Small intestine (tissue), 7 donors: ENCODE data around the gene NPIPB8. TPM values are rescaled to one million over a fixed set of nuclear protein-coding genes. Genes with fewer than 3 reads are reported as not detected.
"Not testable (repeated sequence)": the region's sequence is repeated elsewhere in the genome, so short reads cannot be mapped to it uniquely, and the experiment has no call there.

Experiments used
- DNase-seq, 2 donors: peaks; one replicate each; pipeline versions ENCODE4 v3.0.0 to v3.0.0-alpha.2; 2013
- FAIRE-seq: peaks from 2 replicates; lab custom pipeline; 2012; peaks lifted over from hg19 to GRCh38; lab: Jason Lieb, UNC
- H3K27ac ChIP-seq, 3 donors: one replicate each; pipeline ENCODE4 v1.5.1; 2013; ENCODE audit warnings: low read length in 2 of 3, mild to moderate bottlenecking in 2 of 3, control low read depth in 1 of 3, inconsistent platforms in 1 of 3, low read depth in 1 of 3, moderate library complexity in 1 of 3
- H3K27me3 ChIP-seq, 3 donors: one replicate each; pipeline ENCODE4 v1.6.1; 2013; ENCODE audit warnings: low read length in 3 of 3, inconsistent platforms in 1 of 3; ENCODE audit not compliant: control insufficient read depth in 3 of 3, insufficient read depth in 3 of 3
- H3K36me3 ChIP-seq, 3 donors: one replicate each; pipeline ENCODE4 v1.6.1; 2013; ENCODE audit warnings: low read length in 3 of 3, inconsistent platforms in 1 of 3, low read depth in 1 of 3, mild to moderate bottlenecking in 1 of 3, moderate library complexity in 1 of 3; ENCODE audit not compliant: control insufficient read depth in 3 of 3, insufficient read depth in 2 of 3
- H3K4me1 ChIP-seq, 3 donors: one replicate each; pipeline ENCODE4 v1.6.1; 2013; ENCODE audit warnings: low read length in 2 of 3, inconsistent platforms in 1 of 3, low read depth in 1 of 3, mild to moderate bottlenecking in 1 of 3, moderate library complexity in 1 of 3; ENCODE audit not compliant: control insufficient read depth in 3 of 3, insufficient read depth in 2 of 3
- H3K4me3 ChIP-seq, 3 donors: one replicate each; pipeline ENCODE4 v1.5.1; 2013; ENCODE audit warnings: low read length in 3 of 3, control low read depth in 1 of 3, inconsistent platforms in 1 of 3, low read depth in 1 of 3, mild to moderate bottlenecking in 1 of 3, moderate library complexity in 1 of 3
- H3K9me3 ChIP-seq, 2 donors: one replicate each; pipeline ENCODE4 v1.6.1; 2013; ENCODE audit warnings: low read depth in 1 of 2, low read length in 1 of 2; ENCODE audit not compliant: control insufficient read depth in 2 of 2, insufficient read depth in 1 of 2
- WGBS, 3 donors: extraction: QIAGEN DNeasy Blood & Tissue Kit; methylation state at CpG; one replicate each; pipeline ENCODE4 v1.1.7; 2013; 5-methylcytosine and 5-hydroxymethylcytosine counted together
- polyA plus RNA-seq, 4 donors: library from polyadenylated mRNA; stranded (reverse) in 3 of 4; unstranded in 1 of 4; fragments of 200-250 nt in 3 of 4; fragments of 120-200 nt in 1 of 4; gene quantifications; one replicate each; pipeline versions ENCODE4 v1.2.1 to v1.2.3, GENCODE V29; 2013
- donor health status: healthy with polysubstance abuse.
- donor health status: control.
- donor health status: control.
- donor health status: Bipolar disorder and iron deficiency.
- donor health status: healthy.

NPIPB8 gene
- polyA plus RNA-seq, 4 donors: 0.03 to 2.2 TPM; not detected in 2

GRCh38 chr16:28608867-28609596, 28.8 kb upstream of the NPIPB8 start:
- H3K27ac ChIP-seq: peak overlapping the region; percentile 85 to 90 (median 86)
- FAIRE-seq, H3K27me3 ChIP-seq, H3K9me3 ChIP-seq: not testable (repeated sequence)
- peaks cover 0 to 51% (median 6%) of the 10 kb centered on the region in 3 donors for H3K36me3 ChIP-seq
- peaks cover 2 to 27% (median 7%) of the 10 kb centered on the region in 3 donors for H3K4me1 ChIP-seq
- peak in 1 of 2 donors; percentile 21 for DNase-seq
- WGBS, 3 donors: 59 to 72% (median 70%) methylated on average over 9 to 10 of the region's 11 CpGs
- peak overlapping the region in 2 of 3 donors; percentile 38 to 54 for H3K4me3 ChIP-seq

- DNase-seq: peak; percentile 88 to 99
- no peak for FAIRE-seq
- H3K27ac ChIP-seq: peak within 1 kb of the TSS; percentile 85 to 94 (median 86)
- WGBS, 3 donors: 8 to 25% (median 24%) methylated on average over 10 to 11 of the region's 11 CpGs
- no peaks in the 10 kb centered on the region for H3K27me3 ChIP-seq
- peak within 1 kb of the TSS in 2 of 3 donors; percentile 38 to 54 for H3K4me3 ChIP-seq
- peaks cover 2 to 27% (median 7%) of the 10 kb centered on the region in 3 donors for H3K4me1 ChIP-seq
- H3K36me3 ChIP-seq: peaks cover 0 to 42% (median 6%) of the 10 kb centered on the region in 3 donors
- no peaks in the 10 kb centered on the region for H3K9me3 ChIP-seq
Measured at GRCh38 chr16:28609631-28610594, 28.0 kb upstream of the NPIPB8 start, which contains the start of gene SULT1A1. SULT1A1 (minus strand) TSS chr16:28610044; CDS start chr16:28608855, 1,189 bp downstream.

- FAIRE-seq (no peak), DNase-seq (peak; percentile 59 to 76)
- peaks cover 2 to 27% (median 7%) of the 10 kb centered on the region in 3 donors for H3K4me1 ChIP-seq
- WGBS, 3 donors: 29 to 62% (median 34%) methylated on average over 10 of the region's 10 CpGs
- H3K4me3 ChIP-seq: no peak overlapping the region
- H3K27me3 ChIP-seq: no peaks in the 10 kb centered on the region
- H3K36me3 ChIP-seq: peaks cover 0 to 34% (median 4%) of the 10 kb centered on the region in 3 donors
- peak overlapping the region; percentile 61 to 94 (median 85) for H3K27ac ChIP-seq
- no peaks in the 10 kb centered on the region for H3K9me3 ChIP-seq
Measured at GRCh38 chr16:28610595-28611191, 27.2 kb upstream of the NPIPB8 start.

GRCh38 chr16:28612359-28613280, 25.2 kb upstream of the NPIPB8 start:
- H3K9me3 ChIP-seq, H3K27ac ChIP-seq, H3K4me3 ChIP-seq, DNase-seq, FAIRE-seq, H3K27me3 ChIP-seq: not testable (repeated sequence)
- WGBS, 3 donors: no CpG with 5 or more reads among the region's 17 CpGs
- Histone ChIP-seq H3K4me1 (peaks cover 2 to 27% (median 7%) of the 10 kb centered on the region in 3 donors), H3K36me3 (peaks cover 0 to 24% (median 0%) of the 10 kb centered on the region in 3 donors)

GRCh38 chr16:28613912-28614311, 24.0 kb upstream of the NPIPB8 start:
- H3K27me3 ChIP-seq, FAIRE-seq, DNase-seq, H3K4me3 ChIP-seq, H3K9me3 ChIP-seq, H3K27ac ChIP-seq: not testable (repeated sequence)
- H3K4me1 ChIP-seq: peaks cover 2 to 26% (median 7%) of the 10 kb centered on the region in 3 donors
- peaks cover 0 to 22% (median 0%) of the 10 kb centered on the region in 3 donors for H3K36me3 ChIP-seq
- 36 to 45% (median 37%) methylated on average over 6 to 7 of the region's 26 CpGs for WGBS, 3 donors

- not testable (repeated sequence) for H3K27me3 ChIP-seq, H3K9me3 ChIP-seq, H3K4me3 ChIP-seq, H3K27ac ChIP-seq, DNase-seq, FAIRE-seq
- Histone ChIP-seq H3K36me3 (peaks cover 0 to 21% (median 0%) of the 10 kb centered on the region in 3 donors), H3K4me1 (peaks cover 2 to 19% (median 7%) of the 10 kb centered on the region in 3 donors)
- 70 to 85% (median 79%) methylated on average over 10 to 15 of the region's 16 CpGs for WGBS, 3 donors
Measured at GRCh38 chr16:28614561-28614960, 23.3 kb upstream of the NPIPB8 start.

GRCh38 chr16:28615486-28616223, 22.2 kb upstream of the NPIPB8 start:
- peaks cover 0 to 25% (median 0%) of the 10 kb centered on the region in 3 donors for H3K36me3 ChIP-seq
- H3K4me1 ChIP-seq, H3K4me3 ChIP-seq, H3K27me3 ChIP-seq, FAIRE-seq, H3K9me3 ChIP-seq, H3K27ac ChIP-seq: not testable (repeated sequence)
- WGBS, 3 donors: 41 to 51% (median 49%) methylated on average over 16 to 17 of the region's 24 CpGs
- DNase-seq: peak; percentile 47 to 67
